ENCODE data around the gene PBX1.

PBX1 gene

DNA sequence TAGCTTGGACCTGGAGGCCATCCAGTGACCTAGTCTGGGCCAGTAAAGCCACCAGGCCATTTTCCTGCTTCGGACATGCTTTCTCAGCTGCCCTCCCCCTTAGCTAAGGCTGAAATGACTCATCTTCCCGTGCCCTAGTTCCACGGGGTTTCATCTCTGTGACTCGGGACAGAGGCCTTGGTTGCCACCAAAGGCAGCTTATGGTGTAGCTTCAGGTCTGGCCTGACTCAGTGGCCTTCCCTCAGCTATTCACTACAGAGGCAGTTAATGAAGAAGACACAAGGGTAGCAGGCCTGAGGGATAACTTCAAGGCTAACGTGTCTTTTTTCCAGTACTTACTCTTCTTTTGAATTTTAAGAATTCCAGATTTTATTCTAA is 82.4 kb downstream of the PBX1 start:
- FAIRE-seq (no peak), DNase-seq (ENCODE audit: insufficient read length, low spot score) (no peak)
- TF ChIP-seq POU2F2 (IDR thresholded peaks at IDR 0.05; ENCODE audit: low read depth, low read length) (no peak), POLR2A (IDR thresholded peaks at IDR 0.05; ENCODE audit: low read depth, low read length) (no peak), TAF1 (IDR thresholded peaks at IDR 0.05; ENCODE audit: low read depth, low read length) (no peak), POLR2AphosphoS5 (IDR thresholded peaks at IDR 0.05; ENCODE audit: low read depth, low read length) (no peak), PAX5 (IDR thresholded peaks at IDR 0.05; ENCODE audit: insufficient read depth, low read length, severe bottlenecking) (no peak), SPI1 (IDR thresholded peaks at IDR 0.05; ENCODE audit: low read depth, low read length) (no peak)

DNA sequence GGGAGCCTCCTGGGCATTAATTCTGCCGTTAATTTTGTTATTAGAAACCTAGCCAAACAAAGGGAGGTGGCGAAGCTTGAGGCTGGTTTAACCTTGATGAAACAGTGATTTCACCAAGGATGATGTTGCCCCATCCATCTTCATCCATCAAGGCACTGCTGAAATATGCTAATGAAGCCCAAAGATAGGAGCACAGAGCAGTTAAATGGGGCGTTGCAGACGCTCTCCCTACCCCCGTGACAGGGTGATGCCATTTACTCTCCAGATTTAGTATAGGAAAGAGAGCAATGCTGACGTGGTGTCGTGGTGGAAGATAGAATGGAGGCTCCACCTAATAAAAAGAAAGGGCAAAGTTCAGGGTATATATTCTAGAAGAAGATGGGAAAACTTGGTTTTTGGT is 84.0 kb downstream of the PBX1 start:
- FAIRE-seq (no peak), DNase-seq (ENCODE audit: insufficient read length, low spot score) (no peak)
- TF ChIP-seq POLR2A (IDR thresholded peaks at IDR 0.05; ENCODE audit: low read depth, low read length): no peak
- TF ChIP-seq TAF1 (IDR thresholded peaks at IDR 0.05; ENCODE audit: low read depth, low read length): no peak
- no peak for TF ChIP-seq SPI1 (IDR thresholded peaks at IDR 0.05; ENCODE audit: low read depth, low read length)
- no peak for TF ChIP-seq POLR2AphosphoS5 (IDR thresholded peaks at IDR 0.05; ENCODE audit: low read depth, low read length)
- TF ChIP-seq PAX5 (IDR thresholded peaks at IDR 0.05; ENCODE audit: insufficient read depth, low read length, severe bottlenecking): no peak
- TF ChIP-seq POU2F2 (IDR thresholded peaks at IDR 0.05; ENCODE audit: low read depth, low read length): no peak

GRCh38 chr1:164644268-164644667 is 85.3 kb downstream of the PBX1 start:
- DNase-seq (ENCODE audit: insufficient read length, low spot score) (no peak), FAIRE-seq (no peak)
- no peak for TF ChIP-seq TAF1 (IDR thresholded peaks at IDR 0.05; ENCODE audit: low read depth, low read length)
- TF ChIP-seq POU2F2 (IDR thresholded peaks at IDR 0.05; ENCODE audit: low read depth, low read length): no peak
- TF ChIP-seq POLR2A (IDR thresholded peaks at IDR 0.05; ENCODE audit: low read depth, low read length): no peak
- TF ChIP-seq POLR2AphosphoS5 (IDR thresholded peaks at IDR 0.05; ENCODE audit: low read depth, low read length): no peak
- no peak for TF ChIP-seq SPI1 (IDR thresholded peaks at IDR 0.05; ENCODE audit: low read depth, low read length)
- TF ChIP-seq PAX5 (IDR thresholded peaks at IDR 0.05; ENCODE audit: insufficient read depth, low read length, severe bottlenecking): no peak

DNA sequence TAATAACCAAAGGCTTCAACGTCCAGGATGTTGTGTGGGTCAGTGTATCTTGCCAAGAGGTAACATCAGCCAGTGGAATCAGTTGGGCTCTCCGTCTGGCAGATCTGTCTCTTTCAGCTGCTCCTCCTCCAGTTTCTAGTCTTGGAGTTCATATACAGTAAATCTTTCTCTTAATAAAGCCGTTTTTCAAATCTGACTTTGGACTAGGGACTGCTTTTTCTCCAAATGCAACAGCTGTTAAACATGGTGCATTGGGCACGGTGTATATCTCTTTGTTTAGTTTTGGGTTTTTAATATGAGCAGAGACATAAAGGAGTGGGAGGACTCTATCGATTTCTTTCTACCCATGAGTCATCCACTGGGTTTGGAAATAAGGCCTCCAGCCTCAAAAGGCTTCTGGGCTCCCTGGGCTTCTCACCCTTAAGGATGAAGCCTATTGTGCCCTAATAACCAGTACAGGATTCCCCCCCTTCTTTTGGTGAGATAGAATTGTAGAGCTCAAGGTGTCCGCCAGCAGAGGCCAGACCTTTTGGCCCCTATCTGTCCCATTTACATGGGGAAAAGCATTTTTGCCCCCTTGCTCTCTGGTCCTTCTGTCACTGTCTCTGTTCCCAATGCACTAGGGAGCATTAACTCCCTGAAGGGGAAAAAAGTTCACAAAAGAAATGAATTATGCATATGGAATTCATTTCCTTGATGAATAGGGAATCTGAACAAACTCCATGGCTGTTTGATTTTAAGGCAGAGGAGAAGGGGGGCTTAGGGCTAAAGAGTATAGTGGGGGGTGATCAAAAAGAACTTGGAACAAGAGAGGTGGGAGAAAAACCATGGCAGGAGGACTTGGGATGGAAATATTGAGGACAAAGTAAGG is 86.0 kb downstream of the PBX1 start:
- no peak for DNase-seq (ENCODE audit: insufficient read length, low spot score)
- FAIRE-seq: no peak
- TF ChIP-seq POU2F2 (IDR thresholded peaks at IDR 0.05; ENCODE audit: low read depth, low read length): no peak
- TF ChIP-seq SPI1 (IDR thresholded peaks at IDR 0.05; ENCODE audit: low read depth, low read length): no peak
- TF ChIP-seq POLR2A (IDR thresholded peaks at IDR 0.05; ENCODE audit: low read depth, low read length): no peak
- TF ChIP-seq PAX5 (IDR thresholded peaks at IDR 0.05; ENCODE audit: insufficient read depth, low read length, severe bottlenecking): no peak
- TF ChIP-seq TAF1 (IDR thresholded peaks at IDR 0.05; ENCODE audit: low read depth, low read length): no peak
- TF ChIP-seq POLR2AphosphoS5 (IDR thresholded peaks at IDR 0.05; ENCODE audit: low read depth, low read length): no peak

DNA sequence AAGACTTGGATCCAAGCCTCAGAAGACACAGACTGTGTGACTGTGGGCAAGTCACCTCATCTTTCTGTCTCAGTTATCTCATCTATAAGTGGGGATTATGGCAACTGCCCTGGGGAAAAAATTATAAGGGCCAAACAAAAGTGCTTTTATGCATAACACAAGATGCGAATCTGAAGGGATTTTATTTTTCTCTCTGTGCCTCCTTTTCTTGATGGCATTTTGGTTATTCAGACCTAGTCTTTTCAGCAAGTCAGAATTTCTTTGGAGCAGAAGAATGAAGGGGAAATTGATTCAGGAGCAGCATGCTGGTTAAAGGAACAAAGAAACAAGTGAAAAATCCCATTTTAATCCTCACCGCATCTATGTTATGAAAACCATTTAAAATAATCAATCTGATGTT is 86.9 kb downstream of the PBX1 start:
- TF ChIP-seq POLR2A (IDR thresholded peaks at IDR 0.05; ENCODE audit: low read depth, low read length) (no peak), POLR2AphosphoS5 (IDR thresholded peaks at IDR 0.05; ENCODE audit: low read depth, low read length) (no peak), PAX5 (IDR thresholded peaks at IDR 0.05; ENCODE audit: insufficient read depth, low read length, severe bottlenecking) (no peak), SPI1 (IDR thresholded peaks at IDR 0.05; ENCODE audit: low read depth, low read length) (no peak), POU2F2 (IDR thresholded peaks at IDR 0.05; ENCODE audit: low read depth, low read length) (no peak), TAF1 (IDR thresholded peaks at IDR 0.05; ENCODE audit: low read depth, low read length) (no peak)
- DNase-seq (ENCODE audit: insufficient read length, low spot score): no peak
- no peak for FAIRE-seq

- no peak for FAIRE-seq
- no peak for TF ChIP-seq SPI1 (IDR thresholded peaks at IDR 0.05; ENCODE audit: low read depth, low read length)
- no peak for TF ChIP-seq POLR2AphosphoS5 (IDR thresholded peaks at IDR 0.05; ENCODE audit: low read depth, low read length)
- no peak for TF ChIP-seq TAF1 (IDR thresholded peaks at IDR 0.05; ENCODE audit: low read depth, low read length)
- TF ChIP-seq PAX5 (IDR thresholded peaks at IDR 0.05; ENCODE audit: insufficient read depth, low read length, severe bottlenecking): no peak
- no peak for TF ChIP-seq POLR2A (IDR thresholded peaks at IDR 0.05; ENCODE audit: low read depth, low read length)
- TF ChIP-seq POU2F2 (IDR thresholded peaks at IDR 0.05; ENCODE audit: low read depth, low read length): no peak
- DNase-seq (ENCODE audit: insufficient read length, low spot score): no peak
Observed at GRCh38 chr1:164647211-164647610, 88.2 kb downstream of the PBX1 start.

DNA sequence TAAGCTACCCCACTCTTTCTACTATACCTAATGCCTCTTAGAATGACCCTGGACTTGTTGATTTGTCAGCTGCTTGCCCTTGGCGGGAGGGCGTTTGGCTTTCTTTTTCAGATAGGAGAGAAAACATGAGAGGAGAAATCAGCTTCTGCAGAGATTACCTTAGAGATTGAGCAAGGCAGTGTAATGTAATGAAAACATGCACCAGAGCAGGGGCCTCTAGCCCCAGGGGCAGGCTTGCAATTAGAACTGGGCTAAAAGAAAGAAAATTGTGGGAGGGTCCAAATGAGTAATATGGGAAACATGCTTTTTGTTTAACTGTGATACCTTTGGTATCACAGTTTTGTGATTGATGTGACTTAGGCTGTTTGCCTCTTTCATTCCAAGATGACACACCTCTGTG is 89.7 kb downstream of the PBX1 start:
- FAIRE-seq (no peak), DNase-seq (ENCODE audit: insufficient read length, low spot score) (no peak)
- TF ChIP-seq POU2F2 (IDR thresholded peaks at IDR 0.05; ENCODE audit: low read depth, low read length) (no peak), POLR2A (IDR thresholded peaks at IDR 0.05; ENCODE audit: low read depth, low read length) (no peak)

GRCh38 chr1:164649146-164649545 is 90.2 kb downstream of the PBX1 start:
- no peak for DNase-seq (ENCODE audit: insufficient read length, low spot score)

GRCh38 chr1:164650531-164650930 is 91.5 kb downstream of the PBX1 start:
- no peak for FAIRE-seq
- no peak for DNase-seq (ENCODE audit: insufficient read length, low spot score)
- TF ChIP-seq SPI1 (IDR thresholded peaks at IDR 0.05; ENCODE audit: low read depth, low read length) (no peak), POLR2A (IDR thresholded peaks at IDR 0.05; ENCODE audit: low read depth, low read length) (no peak), TAF1 (IDR thresholded peaks at IDR 0.05; ENCODE audit: low read depth, low read length) (no peak), POU2F2 (IDR thresholded peaks at IDR 0.05; ENCODE audit: low read depth, low read length) (no peak), POLR2AphosphoS5 (IDR thresholded peaks at IDR 0.05; ENCODE audit: low read depth, low read length) (no peak), PAX5 (IDR thresholded peaks at IDR 0.05; ENCODE audit: insufficient read depth, low read length, severe bottlenecking) (no peak)

More at GRCh38 chr1:164649146-164649545, 90.2 kb downstream of the PBX1 start:
- FAIRE-seq: no peak
- TF ChIP-seq TAF1 (IDR thresholded peaks at IDR 0.05; ENCODE audit: low read depth, low read length) (no peak), POLR2AphosphoS5 (IDR thresholded peaks at IDR 0.05; ENCODE audit: low read depth, low read length) (no peak)

Data from GM12891 (cell line).